ENCODE measurements around the gene TMEM247. TPM values are rescaled to one million over a fixed set of nuclear protein-coding genes. Genes with fewer than 3 reads are reported as not detected.

The TMEM247 gene
- not detected in 2 replicates for total RNA-seq (2021)
- not detected for Bru-seq, nascent RNA
- not detected for BruChase-seq, experiment 1, labeled RNA remaining after a 2-hour chase
- not detected for BruChase-seq, experiment 2, labeled RNA remaining after a 6-hour chase
- long read RNA-seq: 0 reads

- TF ChIP-seq CTCF (conservative IDR thresholded peaks at IDR 0.05; ENCODE audit: low read depth, low read length) (no peak), EZH2 (IDR thresholded peaks at IDR 0.05; ENCODE audit: borderline replicate concordance, low read depth, low read length, poor library complexity, severe bottlenecking) (no peak)
- POLR2A ChIA-PET (ENCODE audit: low non-redundant PET): no interaction called here
- CTCF ChIA-PET: no interaction called here
- Histone ChIP-seq H3K4me3 (ENCODE audit: low read depth, low read length, poor library complexity, severe bottlenecking) (no peak within 1 kb of the TSS), H3K4me1 (ENCODE audit: insufficient read depth, low read length, poor library complexity, severe bottlenecking) (peaks cover 4% of the 10 kb centered on the region), H3K9me3 (ENCODE audit: low read depth, low read length, poor library complexity, severe bottlenecking) (no peaks in the 10 kb centered on the region), H3K36me3 (ENCODE audit: insufficient read depth, low read length, poor library complexity, severe bottlenecking) (no peaks in the 10 kb centered on the region), H3K27ac (ENCODE audit: low read depth, low read length, poor library complexity, severe bottlenecking) (no peak within 1 kb of the TSS), H3K27me3 (replicated peaks; ENCODE audit: insufficient read depth, low read depth, low read length, poor library complexity) (peaks cover 15% of the 10 kb centered on the region)
- no peak for DNase-seq (ENCODE audit: low spot score)
- intact Hi-C loops (cut with micrococcal nuclease; ENCODE audit: unreplicated experiment): no loop called here
- BruUV-seq (replicated peaks): no TSS peak
Observed at GRCh38 chr2:46479265-46479664, at the start of gene TMEM247. Gene TMEM247 (plus strand): TSS chr2:46479565.

- Histone ChIP-seq H3K27ac (ENCODE audit: low read depth, low read length, poor library complexity, severe bottlenecking) (no peak overlapping the region), H3K4me3 (ENCODE audit: low read depth, low read length, poor library complexity, severe bottlenecking) (no peak overlapping the region), H3K27me3 (replicated peaks; ENCODE audit: insufficient read depth, low read depth, low read length, poor library complexity) (peaks cover 26% of the 10 kb centered on the region), H3K36me3 (ENCODE audit: insufficient read depth, low read length, poor library complexity, severe bottlenecking) (no peaks in the 10 kb centered on the region), H3K9me3 (ENCODE audit: low read depth, low read length, poor library complexity, severe bottlenecking) (no peaks in the 10 kb centered on the region), H3K4me1 (ENCODE audit: insufficient read depth, low read length, poor library complexity, severe bottlenecking) (no peaks in the 10 kb centered on the region)
- TF ChIP-seq EZH2 (IDR thresholded peaks at IDR 0.05; ENCODE audit: borderline replicate concordance, low read depth, low read length, poor library complexity, severe bottlenecking): no peak
- TF ChIP-seq CTCF (conservative IDR thresholded peaks at IDR 0.05; ENCODE audit: low read depth, low read length): no peak
- POLR2A ChIA-PET (ENCODE audit: low non-redundant PET): no interaction called here
- intact Hi-C loops (cut with micrococcal nuclease; ENCODE audit: unreplicated experiment): no loop called here
- no TSS peak for BruUV-seq (replicated peaks)
- DNase-seq (ENCODE audit: low spot score): no peak
- CTCF ChIA-PET: no interaction called here
Observed at GRCh38 chr2:46430413-46430812, 49.0 kb upstream of the TMEM247 start.

GRCh38 chr2:46430992-46431391 lies 48.4 kb upstream of the TMEM247 start:
- no peaks in the 10 kb centered on the region for H3K4me1 ChIP-seq (ENCODE audit: insufficient read depth, low read length, poor library complexity, severe bottlenecking)
- peaks cover 26% of the 10 kb centered on the region for H3K27me3 ChIP-seq (replicated peaks; ENCODE audit: insufficient read depth, low read depth, low read length, poor library complexity)
- DNase-seq (ENCODE audit: low spot score): no peak
- TF ChIP-seq EZH2 (IDR thresholded peaks at IDR 0.05; ENCODE audit: borderline replicate concordance, low read depth, low read length, poor library complexity, severe bottlenecking): no peak
- TF ChIP-seq CTCF (conservative IDR thresholded peaks at IDR 0.05; ENCODE audit: low read depth, low read length): no peak
- intact Hi-C loops (cut with micrococcal nuclease; ENCODE audit: unreplicated experiment): no loop called here
- H3K36me3 ChIP-seq (ENCODE audit: insufficient read depth, low read length, poor library complexity, severe bottlenecking): no peaks in the 10 kb centered on the region
- H3K27ac ChIP-seq (ENCODE audit: low read depth, low read length, poor library complexity, severe bottlenecking): no peak overlapping the region
- POLR2A ChIA-PET (ENCODE audit: low non-redundant PET): no interaction called here
- H3K9me3 ChIP-seq (ENCODE audit: low read depth, low read length, poor library complexity, severe bottlenecking): no peaks in the 10 kb centered on the region
- H3K4me3 ChIP-seq (ENCODE audit: low read depth, low read length, poor library complexity, severe bottlenecking): no peak overlapping the region
- CTCF ChIA-PET: no interaction called here
- no TSS peak for BruUV-seq (replicated peaks)

Data from A673 (cell line).